ENCODE measurements around the gene MT1X. TPM values are rescaled to one million over a fixed set of nuclear protein-coding genes. Genes with fewer than 3 reads are reported as not detected.

Gene MT1X
- total RNA-seq, 2 donors from 2014 or later: 268 to 697 TPM

DNA sequence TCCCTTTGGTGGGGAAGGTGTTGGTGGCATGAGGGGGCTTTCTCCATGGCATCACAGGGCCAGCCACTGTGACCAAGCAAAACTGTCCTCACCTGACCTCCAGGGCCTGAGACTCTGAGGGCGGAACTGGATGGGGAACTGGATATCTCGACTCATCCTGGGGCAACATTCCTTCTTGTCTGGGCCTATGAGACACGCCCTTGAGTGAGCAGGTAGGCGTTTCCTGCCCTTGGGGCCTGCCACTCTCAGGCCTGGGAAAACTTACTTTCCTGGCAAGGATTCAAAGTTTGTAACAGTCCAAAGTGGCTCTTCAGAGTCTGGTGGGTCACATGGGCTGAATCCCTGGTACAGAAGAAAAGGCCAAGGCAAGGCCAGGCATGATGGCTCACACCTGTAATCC is 9.6 kb downstream of the MT1X start:
- Histone ChIP-seq H3K4me1 (replicated peaks) (no peaks in the 10 kb centered on the region), H3K27ac (no peak overlapping the region), H3K9me3 (no peaks in the 10 kb centered on the region), H3K36me3 (no peaks in the 10 kb centered on the region), H3K27me3 (replicated peaks; ENCODE audit: insufficient read depth) (no peaks in the 10 kb centered on the region), H3K4me3 (no peak overlapping the region)
- peak; percentile 78 for DNase-seq (ENCODE audit: low spot score)
- TF ChIP-seq POLR2A (IDR thresholded peaks at IDR 0.05) (no peak), POLR2AphosphoS5 (IDR thresholded peaks at IDR 0.05) (peak; percentile 67), CTCF (IDR thresholded peaks at IDR 0.05) (no peak)
- intact Hi-C loops (cut with DNase I): no loop called here
- WGBS: 36% methylated on average over 4 of the region's 4 CpGs

GRCh38 chr16:56695246-56695645 is 13.0 kb downstream of the MT1X start:
- H3K36me3 ChIP-seq: no peaks in the 10 kb centered on the region
- intact Hi-C loops (cut with DNase I): no loop called here
- no peaks in the 10 kb centered on the region for H3K4me1 ChIP-seq (replicated peaks)
- no peaks in the 10 kb centered on the region for H3K27me3 ChIP-seq (replicated peaks; ENCODE audit: insufficient read depth)
- H3K27ac ChIP-seq: no peak overlapping the region
- 88% methylated on average over 1 of the region's 1 CpG for WGBS
- no peaks in the 10 kb centered on the region for H3K9me3 ChIP-seq
- DNase-seq (ENCODE audit: low spot score): no peak
- H3K4me3 ChIP-seq: no peak overlapping the region
- TF ChIP-seq CTCF (IDR thresholded peaks at IDR 0.05): no peak
- no peak for TF ChIP-seq POLR2AphosphoS5 (IDR thresholded peaks at IDR 0.05)
- no peak for TF ChIP-seq POLR2A (IDR thresholded peaks at IDR 0.05)

- Histone ChIP-seq H3K36me3 (no peaks in the 10 kb centered on the region), H3K27me3 (replicated peaks; ENCODE audit: insufficient read depth) (no peaks in the 10 kb centered on the region), H3K4me3 (no peak overlapping the region), H3K27ac (no peak overlapping the region), H3K4me1 (replicated peaks) (no peaks in the 10 kb centered on the region), H3K9me3 (no peaks in the 10 kb centered on the region)
- no peak for DNase-seq (ENCODE audit: low spot score)
- no peak for TF ChIP-seq CTCF (IDR thresholded peaks at IDR 0.05)
- no peak for TF ChIP-seq POLR2A (IDR thresholded peaks at IDR 0.05)
- no peak for TF ChIP-seq POLR2AphosphoS5 (IDR thresholded peaks at IDR 0.05)
- WGBS: 87% methylated on average over 5 of the region's 5 CpGs
- intact Hi-C loops (cut with DNase I): no loop called here
Measured at GRCh38 chr16:56697456-56698155, 15.3 kb downstream of the MT1X start.

DNA sequence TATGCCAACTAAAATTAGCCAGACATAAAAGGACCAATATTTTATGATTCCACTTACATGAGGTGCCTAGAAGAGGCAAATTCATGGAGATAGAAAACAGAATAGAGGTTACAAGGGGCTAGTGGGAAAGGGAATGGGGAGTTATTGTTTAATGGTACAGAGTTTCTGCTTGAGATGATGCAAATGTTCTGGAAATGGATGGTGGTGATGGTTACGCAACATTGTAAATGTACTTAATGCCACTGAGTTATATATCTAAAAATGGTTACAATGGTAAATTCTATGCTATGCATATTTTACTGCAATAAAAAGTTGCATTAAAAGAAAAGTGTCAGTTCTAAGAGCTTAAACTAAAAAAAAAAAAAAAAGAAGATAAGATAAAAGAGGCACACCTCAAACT is 17.9 kb downstream of the MT1X start:
- no peak overlapping the region for H3K4me3 ChIP-seq
- intact Hi-C loops (cut with DNase I): loop anchor here (2.0 to 5.0 kb wide), 3 partner anchors 25 to 185 kb away; no protein-coding TSS in a partner anchor
- H3K36me3 ChIP-seq: no peaks in the 10 kb centered on the region
- DNase-seq (ENCODE audit: low spot score): no peak
- TF ChIP-seq CTCF (IDR thresholded peaks at IDR 0.05): no peak
- no peak for TF ChIP-seq POLR2A (IDR thresholded peaks at IDR 0.05)
- no peak for TF ChIP-seq POLR2AphosphoS5 (IDR thresholded peaks at IDR 0.05)
- H3K27me3 ChIP-seq (replicated peaks; ENCODE audit: insufficient read depth): no peaks in the 10 kb centered on the region
- 52% methylated on average over 1 of the region's 1 CpG for WGBS
- no peak overlapping the region for H3K27ac ChIP-seq
- no peaks in the 10 kb centered on the region for H3K4me1 ChIP-seq (replicated peaks)
- H3K9me3 ChIP-seq: no peaks in the 10 kb centered on the region

GRCh38 chr16:56700631-56701030 is 18.4 kb downstream of the MT1X start:
- no peaks in the 10 kb centered on the region for H3K9me3 ChIP-seq
- DNase-seq (ENCODE audit: low spot score): no peak
- H3K4me1 ChIP-seq (replicated peaks): no peaks in the 10 kb centered on the region
- H3K4me3 ChIP-seq: no peak overlapping the region
- no peaks in the 10 kb centered on the region for H3K27me3 ChIP-seq (replicated peaks; ENCODE audit: insufficient read depth)
- WGBS: 97% methylated on average over 1 of the region's 1 CpG
- TF ChIP-seq CTCF (IDR thresholded peaks at IDR 0.05) (no peak), POLR2A (IDR thresholded peaks at IDR 0.05) (no peak), POLR2AphosphoS5 (IDR thresholded peaks at IDR 0.05) (no peak)
- no peaks in the 10 kb centered on the region for H3K36me3 ChIP-seq
- no peak overlapping the region for H3K27ac ChIP-seq
- intact Hi-C loops (cut with DNase I): loop anchor here (2.0 to 5.0 kb wide), 3 partner anchors 26 to 186 kb away; no protein-coding TSS in a partner anchor
